ENCODE data around the gene SLC28A2. TPM values are rescaled to one million over a fixed set of nuclear protein-coding genes. Genes with fewer than 3 reads are reported as not detected.

SLC28A2 gene
- total and polyA plus RNA-seq, 2 donors (not counting 1 experiment from before 2014, with no cell fraction given): not detected

GRCh38 chr15:45221967-45222366, 30.1 kb upstream of the SLC28A2 start:
- POLR2A ChIA-PET: no interaction called here
- Mint-ChIP-seq H3K27ac (no peak overlapping the region), H3K4me1 (no peaks in the 10 kb centered on the region), H3K9me3 (ENCODE audit: insufficient read depth) (no peaks in the 10 kb centered on the region), H3K4me3 (no peak overlapping the region), H3K27me3 (peaks cover 56% of the 10 kb centered on the region)
- TF ChIP-seq EZH2 (IDR thresholded peaks at IDR 0.05; ENCODE audit: borderline replicate concordance, insufficient read depth, low read depth, low read length, poor library complexity, severe bottlenecking) (no peak), CTCF (IDR thresholded peaks at IDR 0.05) (no peak)
- no peaks in the 10 kb centered on the region for H3K79me2 ChIP-seq (ENCODE audit: control insufficient read depth, insufficient read depth, low read length)
- no peak overlapping the region for H3K4me3 ChIP-seq (ENCODE audit: control extremely low read depth in 1 of 5, extremely low read depth in 1 of 5, insufficient read depth in 1 of 5, low read depth in 2 of 5, low read length in 4 of 5)
- H3K9ac ChIP-seq (ENCODE audit: low read length): no peak overlapping the region
- ATAC-seq (ENCODE audit: low read depth): no peak
- no peak overlapping the region for H3K27ac ChIP-seq (ENCODE audit: low read length in 2 of 2)
- peaks cover 0 to 19% (median 9%) of the 10 kb centered on the region in 4 experiments for H3K27me3 ChIP-seq (replicated peaks in 1 of 4; ENCODE audit: control extremely low read depth in 1 of 4, control insufficient read depth in 3 of 4, insufficient read depth in 4 of 4, low read length in 3 of 4)
- CTCF ChIA-PET: no interaction called here
- WGBS (ENCODE audit: insufficient coverage): 84% methylated on average over 3 of the region's 4 CpGs
- H4K20me1 ChIP-seq (ENCODE audit: control insufficient read depth, insufficient read depth, low read length, poor library complexity, severe bottlenecking): no peaks in the 10 kb centered on the region
- intact Hi-C loops (cut with micrococcal nuclease): no loop called here
- H3K36me3 ChIP-seq (replicated peaks in 1 of 2; ENCODE audit: control extremely low read depth in 1 of 2, control insufficient read depth in 1 of 2, extremely low read depth in 1 of 2, insufficient read depth in 2 of 2, low read length in 1 of 2): no peaks in the 10 kb centered on the region
- no peaks in the 10 kb centered on the region for H3K4me1 ChIP-seq (ENCODE audit: control insufficient read depth in 2 of 2, insufficient read depth in 2 of 2, low read length in 2 of 2)
- no peak overlapping the region for H2AFZ ChIP-seq (ENCODE audit: insufficient read depth, low read depth, low read length, poor library complexity, severe bottlenecking)
- no peaks in the 10 kb centered on the region for H3K9me3 ChIP-seq (ENCODE audit: control extremely low read depth in 1 of 3, control insufficient read depth in 2 of 3, insufficient read depth in 1 of 3, low read length in 2 of 3)
- DNase-seq: no peak
- no peak overlapping the region for H3K4me2 ChIP-seq (replicated peaks; ENCODE audit: low read depth, low read length, poor library complexity, severe bottlenecking)

GRCh38 chr15:45224621-45225217, 27.3 kb upstream of the SLC28A2 start:
- Mint-ChIP-seq H3K27ac (no peak overlapping the region), H3K4me1 (no peaks in the 10 kb centered on the region), H3K27me3 (peaks cover 52% of the 10 kb centered on the region), H3K4me3 (no peak overlapping the region), H3K9me3 (ENCODE audit: insufficient read depth) (no peaks in the 10 kb centered on the region)
- WGBS (ENCODE audit: insufficient coverage): 64% methylated on average over 4 of the region's 5 CpGs
- no peaks in the 10 kb centered on the region for H3K4me1 ChIP-seq (ENCODE audit: control insufficient read depth in 2 of 2, insufficient read depth in 2 of 2, low read length in 2 of 2)
- no peak overlapping the region for H3K4me2 ChIP-seq (replicated peaks; ENCODE audit: low read depth, low read length, poor library complexity, severe bottlenecking)
- H4K20me1 ChIP-seq (ENCODE audit: control insufficient read depth, insufficient read depth, low read length, poor library complexity, severe bottlenecking): no peaks in the 10 kb centered on the region
- no peaks in the 10 kb centered on the region for H3K9me3 ChIP-seq (ENCODE audit: control extremely low read depth in 1 of 3, control insufficient read depth in 2 of 3, insufficient read depth in 1 of 3, low read length in 2 of 3)
- CTCF ChIA-PET: interaction anchor here (1.4 kb wide), 1 partner anchor 13 kb away, joined by 4 read pairs; no protein-coding TSS in a partner anchor
- peaks cover 0 to 19% (median 9%) of the 10 kb centered on the region in 4 experiments for H3K27me3 ChIP-seq (replicated peaks in 1 of 4; ENCODE audit: control extremely low read depth in 1 of 4, control insufficient read depth in 3 of 4, insufficient read depth in 4 of 4, low read length in 3 of 4)
- no peak overlapping the region for H3K9ac ChIP-seq (ENCODE audit: low read length)
- intact Hi-C loops (cut with micrococcal nuclease): no loop called here
- no peaks in the 10 kb centered on the region for H3K36me3 ChIP-seq (replicated peaks in 1 of 2; ENCODE audit: control extremely low read depth in 1 of 2, control insufficient read depth in 1 of 2, extremely low read depth in 1 of 2, insufficient read depth in 2 of 2, low read length in 1 of 2)
- TF ChIP-seq CTCF (IDR thresholded peaks at IDR 0.05) (no peak), EZH2 (IDR thresholded peaks at IDR 0.05; ENCODE audit: borderline replicate concordance, insufficient read depth, low read depth, low read length, poor library complexity, severe bottlenecking) (no peak)
- no peak for ATAC-seq (ENCODE audit: low read depth)
- H3K4me3 ChIP-seq (ENCODE audit: control extremely low read depth in 1 of 5, extremely low read depth in 1 of 5, insufficient read depth in 1 of 5, low read depth in 2 of 5, low read length in 4 of 5): no peak overlapping the region
- no peak overlapping the region for H2AFZ ChIP-seq (ENCODE audit: insufficient read depth, low read depth, low read length, poor library complexity, severe bottlenecking)
- no peaks in the 10 kb centered on the region for H3K79me2 ChIP-seq (ENCODE audit: control insufficient read depth, insufficient read depth, low read length)
- POLR2A ChIA-PET: no interaction called here
- no peak for DNase-seq
- no peak overlapping the region for H3K27ac ChIP-seq (ENCODE audit: low read length in 2 of 2)

Measured in B cell (primary cell).